ENCODE results near the gene CEP41. TPM values are rescaled to one million over a fixed set of nuclear protein-coding genes. Genes with fewer than 3 reads are reported as not detected.

Gene CEP41
- total and polyA plus RNA-seq, 7 donors = 2.4 to 4.6 (median 3.4) TPM

- no peak for ATAC-seq
- DNase-seq = no peak
- peaks cover 0 to 19% (median 2%) of the 10 kb centered on the region in 3 donors for H3K27me3 ChIP-seq (ENCODE audit: insufficient read depth in 3 of 3, low read length in 2 of 3)
- intact Hi-C loops (cut with DNase I) = loop anchor here in 1 of 2 donors (10.0 kb wide), 1 partner anchor 78 kb away; no protein-coding TSS in a partner anchor
- TF ChIP-seq, protein P1, sequence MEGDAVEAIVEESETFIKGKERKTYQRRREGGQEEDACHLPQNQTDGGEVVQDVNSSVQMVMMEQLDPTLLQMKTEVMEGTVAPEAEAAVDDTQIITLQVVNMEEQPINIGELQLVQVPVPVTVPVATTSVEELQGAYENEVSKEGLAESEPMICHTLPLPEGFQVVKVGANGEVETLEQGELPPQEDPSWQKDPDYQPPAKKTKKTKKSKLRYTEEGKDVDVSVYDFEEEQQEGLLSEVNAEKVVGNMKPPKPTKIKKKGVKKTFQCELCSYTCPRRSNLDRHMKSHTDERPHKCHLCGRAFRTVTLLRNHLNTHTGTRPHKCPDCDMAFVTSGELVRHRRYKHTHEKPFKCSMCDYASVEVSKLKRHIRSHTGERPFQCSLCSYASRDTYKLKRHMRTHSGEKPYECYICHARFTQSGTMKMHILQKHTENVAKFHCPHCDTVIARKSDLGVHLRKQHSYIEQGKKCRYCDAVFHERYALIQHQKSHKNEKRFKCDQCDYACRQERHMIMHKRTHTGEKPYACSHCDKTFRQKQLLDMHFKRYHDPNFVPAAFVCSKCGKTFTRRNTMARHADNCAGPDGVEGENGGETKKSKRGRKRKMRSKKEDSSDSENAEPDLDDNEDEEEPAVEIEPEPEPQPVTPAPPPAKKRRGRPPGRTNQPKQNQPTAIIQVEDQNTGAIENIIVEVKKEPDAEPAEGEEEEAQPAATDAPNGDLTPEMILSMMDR (IDR thresholded peaks at IDR 0.05) = no peak
- 41 to 65% (median 46%) methylated on average over 7 of the region's 7 CpGs for WGBS, 3 donors
- H3K27ac ChIP-seq = no peak overlapping the region
- H3K4me1 ChIP-seq = no peaks in the 10 kb centered on the region
- no peak overlapping the region for H3K4me3 ChIP-seq
- H3K36me3 ChIP-seq (ENCODE audit: insufficient read depth in 1 of 2, low read depth in 1 of 2) = no peaks in the 10 kb centered on the region
- no peaks in the 10 kb centered on the region for H3K9me3 ChIP-seq
These were observed 87.6 kb downstream of the CEP41 start for GRCh38 chr7:130353196-130353595.

GRCh38 chr7:130352194-130353074, 88.4 kb downstream of the CEP41 start:
- WGBS, 3 donors = 29 to 43% (median 36%) methylated on average over 20 of the region's 20 CpGs
- H3K4me1 ChIP-seq = no peaks in the 10 kb centered on the region
- DNase-seq (no peak), ATAC-seq (no peak)
- no peak overlapping the region for H3K4me3 ChIP-seq
- no peaks in the 10 kb centered on the region for H3K9me3 ChIP-seq
- TF ChIP-seq, protein P1 (IDR thresholded peaks at IDR 0.05) = no peak
- H3K27me3 ChIP-seq (ENCODE audit: insufficient read depth in 3 of 3, low read length in 2 of 3) = peaks cover 0 to 19% (median 2%) of the 10 kb centered on the region in 3 donors
- H3K36me3 ChIP-seq (ENCODE audit: insufficient read depth in 1 of 2, low read depth in 1 of 2) = no peaks in the 10 kb centered on the region
- H3K27ac ChIP-seq = peak overlapping the region; percentile 50
- intact Hi-C loops (cut with DNase I) = loop anchor here in 1 of 2 donors (10.0 kb wide), 1 partner anchor 78 kb away; no protein-coding TSS in a partner anchor

- ATAC-seq (no peak), DNase-seq (no peak)
- 38 to 47% (median 45%) methylated on average over 6 of the region's 6 CpGs for WGBS, 3 donors
- no peaks in the 10 kb centered on the region for H3K9me3 ChIP-seq
- no peak overlapping the region for H3K4me3 ChIP-seq
- H3K27ac ChIP-seq = no peak overlapping the region
- H3K4me1 ChIP-seq = no peaks in the 10 kb centered on the region
- intact Hi-C loops (cut with DNase I) = loop anchor here in 1 of 2 donors (10.0 kb wide), 1 partner anchor 77 kb away; no protein-coding TSS in a partner anchor
- TF ChIP-seq, protein P1 (IDR thresholded peaks at IDR 0.05) = no peak
- peaks cover 0 to 19% (median 2%) of the 10 kb centered on the region in 3 donors for H3K27me3 ChIP-seq (ENCODE audit: insufficient read depth in 3 of 3, low read length in 2 of 3)
- no peaks in the 10 kb centered on the region for H3K36me3 ChIP-seq (ENCODE audit: insufficient read depth in 1 of 2, low read depth in 1 of 2)
These were observed 89.1 kb downstream of the CEP41 start for GRCh38 chr7:130351791-130352090.

GRCh38 chr7:130350945-130351790, 89.6 kb downstream of the CEP41 start:
- peak in 2 of 4 donors; percentile 14 to 23 for ATAC-seq
- intact Hi-C loops (cut with DNase I) = loop anchor here in 1 of 2 donors (10.0 kb wide), 1 partner anchor 76 kb away; no protein-coding TSS in a partner anchor
- Histone ChIP-seq H3K4me3 (no peak overlapping the region), H3K9me3 (no peaks in the 10 kb centered on the region), H3K27me3 (ENCODE audit: insufficient read depth in 3 of 3, low read length in 2 of 3) (peaks cover 0 to 19% (median 2%) of the 10 kb centered on the region in 3 donors), H3K36me3 (ENCODE audit: insufficient read depth in 1 of 2, low read depth in 1 of 2) (no peaks in the 10 kb centered on the region), H3K4me1 (no peaks in the 10 kb centered on the region), H3K27ac (peak overlapping the region; percentile 23)
- no peak for DNase-seq
- 23 to 31% (median 24%) methylated on average over 20 of the region's 20 CpGs for WGBS, 3 donors
- TF ChIP-seq, protein P1 (IDR thresholded peaks at IDR 0.05) = no peak

Measured in psoas muscle (tissue), 8 donors.